MM.1S (cell line): ENCODE measurements around the gene HACE1.

Source experiments
- CTCF ChIP-seq: fragments of 300-600 bp; sonication (generic); IDR thresholded peaks from 2 replicates; pipeline ENCODE4 v1.5.1; 2016; ENCODE audit warnings: antibody characterized with exemption, low read length, mixed read lengths
- EZH2phosphoT487 ChIP-seq: fragments of 300-600 bp; sonication (generic); IDR thresholded peaks from 2 replicates; pipeline ENCODE4 v1.6.1; 2018; ENCODE audit warnings: antibody characterized with exemption, low read length

DNA sequence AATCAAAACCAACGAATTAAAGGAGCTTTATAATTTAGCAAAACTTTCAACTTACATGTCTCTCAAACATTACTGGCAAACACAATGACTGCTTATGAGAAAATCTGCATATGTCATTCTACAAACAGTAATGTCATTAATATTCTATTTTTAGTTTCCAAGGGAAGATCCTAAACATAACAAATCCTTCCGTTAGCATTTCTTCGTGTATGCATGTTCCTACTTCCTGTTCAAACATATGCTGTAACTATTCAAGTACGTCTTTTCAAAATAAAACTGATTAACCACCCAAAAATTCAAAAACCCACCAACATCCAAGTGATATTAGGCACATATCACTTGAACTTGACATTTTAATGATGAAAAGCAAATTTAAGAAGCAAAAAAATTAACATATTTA is 131.3 kb downstream of the HACE1 start:
- no peak for TF ChIP-seq CTCF
- no peak for TF ChIP-seq EZH2phosphoT487
